GM19193 (cell line): ENCODE measurements around the gene HUNK.

Source experiments
- POLR2A ChIP-seq: IDR thresholded peaks from 4 replicates; pipeline ENCODE4 v1.6.1; 2011; ENCODE audit not compliant: insufficient read depth, insufficient read length; ENCODE audit errors: extremely low read depth

Gene HUNK

DNA sequence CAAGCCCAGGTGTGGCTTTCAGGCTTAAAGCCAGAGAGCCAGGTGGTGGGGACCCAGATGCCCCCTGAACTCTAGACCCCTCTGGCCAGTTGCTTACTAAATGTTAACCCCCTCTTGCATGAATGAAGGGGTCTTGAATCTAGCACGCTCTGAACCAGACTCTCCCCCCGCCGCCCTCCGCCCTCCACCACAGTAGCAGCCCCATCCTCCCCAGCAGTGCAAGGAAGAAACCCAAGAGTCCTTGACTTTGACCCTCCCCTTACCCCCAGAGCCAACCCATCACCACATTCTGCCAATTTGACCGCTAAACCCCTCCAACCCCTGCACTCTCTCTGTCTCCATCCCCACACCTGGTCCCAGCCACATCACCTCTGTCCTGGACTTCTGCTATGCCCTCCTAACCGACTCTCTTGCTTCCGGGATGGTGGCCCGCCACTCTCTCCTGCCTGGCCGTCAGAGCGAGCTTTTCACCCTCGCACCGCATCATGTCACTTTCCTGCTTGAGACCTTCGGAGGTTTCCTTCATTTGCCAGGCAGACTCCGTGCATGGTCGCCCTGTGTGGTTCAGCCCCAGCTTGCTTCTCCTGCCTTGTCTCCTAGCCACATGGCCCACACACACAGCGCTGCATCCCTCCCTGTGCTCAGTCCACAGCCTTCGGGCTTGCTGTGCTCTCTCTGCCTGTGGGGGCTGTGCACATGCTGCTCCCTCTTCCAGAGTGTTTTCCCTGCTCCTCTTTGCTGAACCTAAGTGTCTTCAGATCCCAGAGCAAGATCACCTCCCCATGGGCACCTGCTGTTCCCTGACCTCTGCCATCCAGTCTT is 113.4 kb downstream of the HUNK start:
- no peak for TF ChIP-seq POLR2A

DNA sequence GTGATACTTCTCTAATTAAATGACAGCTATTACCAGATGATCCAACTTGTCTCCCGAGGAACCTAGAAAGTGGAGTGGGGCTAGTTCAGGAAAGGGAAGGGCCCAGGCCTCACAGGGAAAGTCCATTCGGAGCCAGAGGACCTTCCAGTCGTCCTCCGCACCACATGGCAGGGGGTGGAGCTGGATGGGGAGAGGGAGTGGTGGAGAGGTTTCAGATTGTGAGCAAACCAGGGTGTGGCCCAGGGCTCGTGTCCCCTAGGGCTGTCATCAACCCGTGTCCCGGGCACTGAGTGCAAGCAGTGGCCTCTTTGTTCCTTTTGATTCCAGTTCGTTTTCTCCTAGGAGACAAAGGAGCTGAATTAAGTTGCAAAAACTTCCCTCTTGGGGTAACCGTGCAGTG is 114.9 kb downstream of the HUNK start:
- no peak for TF ChIP-seq POLR2A

DNA sequence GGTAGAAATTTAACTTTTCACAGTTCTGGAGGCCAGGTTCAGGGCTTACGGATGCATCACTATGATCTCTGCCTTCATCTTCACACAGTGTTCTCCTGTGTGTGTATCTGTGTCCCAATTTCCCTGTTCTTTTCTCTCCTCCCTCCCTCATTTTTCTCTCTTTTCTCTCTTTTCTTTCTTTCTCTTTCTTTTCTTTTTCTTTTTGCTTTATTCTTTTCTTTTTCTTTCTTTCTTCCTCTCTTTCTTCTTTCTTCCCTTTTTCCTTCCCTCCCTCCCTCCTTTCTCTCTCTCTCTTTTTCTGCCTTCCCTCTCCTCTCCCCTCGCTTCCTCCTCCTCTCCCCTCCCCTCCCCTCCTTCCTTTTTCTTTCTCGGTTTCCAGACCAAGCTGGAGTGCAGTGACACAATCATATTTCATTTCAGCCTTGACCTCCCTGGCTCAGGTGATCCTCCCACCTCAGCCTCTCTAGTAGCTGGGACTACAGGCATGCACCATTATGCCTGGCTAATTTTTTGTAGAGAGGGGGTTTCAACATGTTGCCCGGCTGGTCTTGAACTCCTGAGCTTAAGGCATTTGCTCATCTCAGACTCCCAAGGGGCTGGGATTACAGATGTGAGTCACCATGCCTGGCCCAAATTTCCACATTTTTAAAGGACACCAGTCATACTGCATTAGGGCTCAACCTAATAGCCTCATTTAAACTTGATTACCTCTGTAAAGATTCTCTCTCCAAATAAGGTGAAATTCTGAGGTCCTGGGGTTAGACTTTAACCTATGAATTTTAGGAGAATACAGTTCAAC is 115.9 kb downstream of the HUNK start:
- no peak for TF ChIP-seq POLR2A

DNA sequence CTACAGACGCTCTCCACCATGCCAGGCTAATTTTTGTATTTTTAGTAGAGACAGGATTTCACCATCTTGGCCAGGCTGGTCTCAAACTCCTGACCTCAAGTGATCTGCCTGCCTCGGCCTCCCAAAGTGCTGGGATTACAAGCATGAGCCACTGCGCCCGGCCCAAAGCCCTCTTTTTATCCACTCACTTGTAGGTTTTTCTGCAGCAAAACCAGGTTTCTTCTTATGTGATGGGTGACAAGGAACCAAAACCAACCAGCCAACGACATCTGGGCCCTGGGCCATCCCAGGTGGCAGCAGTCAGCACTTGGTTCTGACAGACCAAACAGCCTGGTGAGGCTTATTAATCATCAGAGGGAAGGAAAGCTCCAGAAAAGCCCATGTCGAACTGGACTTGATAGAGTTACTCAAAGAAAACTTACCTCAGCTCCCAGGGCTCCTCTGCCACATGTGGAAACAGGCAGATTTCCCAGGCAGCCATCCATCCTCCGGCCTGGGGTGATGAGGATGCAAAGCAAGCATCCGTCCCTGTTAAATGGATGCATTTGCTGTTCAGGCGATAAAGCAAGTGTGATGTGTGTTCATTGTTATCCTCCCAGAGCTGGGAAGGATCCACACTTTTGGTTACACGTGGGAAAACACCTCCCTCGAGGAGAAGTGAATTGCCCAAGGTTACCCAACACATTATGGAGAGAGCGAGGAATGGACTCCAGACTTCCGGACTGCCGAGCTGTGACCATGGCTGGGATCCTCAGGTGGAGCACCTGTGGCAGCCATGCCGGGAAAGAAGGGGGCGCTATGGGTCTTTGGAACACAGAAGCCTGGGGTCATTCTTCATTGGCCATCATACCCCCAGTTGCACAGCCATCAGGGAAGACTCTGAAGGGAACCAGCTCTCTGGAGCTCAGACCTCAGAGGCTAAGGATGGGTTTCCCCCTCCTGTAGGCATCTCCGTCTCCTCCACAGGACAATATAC is 118.8 kb downstream of the HUNK start:
- TF ChIP-seq POLR2A, result no peak

DNA sequence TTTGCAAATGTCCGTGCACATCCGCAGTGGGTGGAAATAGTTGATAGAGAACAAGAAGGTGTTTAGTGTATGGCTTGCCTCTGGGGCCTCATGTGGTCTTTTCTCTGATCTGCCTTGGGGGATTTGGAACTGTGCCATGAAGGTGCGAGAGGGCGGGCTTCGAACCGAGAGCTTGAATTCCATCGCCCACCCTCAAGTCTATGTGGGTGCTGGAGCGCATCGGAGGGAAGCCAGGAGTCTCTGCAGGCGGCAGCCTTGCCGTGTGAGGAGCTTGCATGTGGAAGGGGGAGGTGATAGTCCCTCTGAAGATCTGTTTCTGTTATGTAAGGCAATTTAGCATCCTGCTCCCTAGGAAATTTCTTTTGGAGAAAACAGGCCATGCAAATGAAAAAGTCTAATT is 119.6 kb downstream of the HUNK start:
- TF ChIP-seq POLR2A, result no peak

DNA sequence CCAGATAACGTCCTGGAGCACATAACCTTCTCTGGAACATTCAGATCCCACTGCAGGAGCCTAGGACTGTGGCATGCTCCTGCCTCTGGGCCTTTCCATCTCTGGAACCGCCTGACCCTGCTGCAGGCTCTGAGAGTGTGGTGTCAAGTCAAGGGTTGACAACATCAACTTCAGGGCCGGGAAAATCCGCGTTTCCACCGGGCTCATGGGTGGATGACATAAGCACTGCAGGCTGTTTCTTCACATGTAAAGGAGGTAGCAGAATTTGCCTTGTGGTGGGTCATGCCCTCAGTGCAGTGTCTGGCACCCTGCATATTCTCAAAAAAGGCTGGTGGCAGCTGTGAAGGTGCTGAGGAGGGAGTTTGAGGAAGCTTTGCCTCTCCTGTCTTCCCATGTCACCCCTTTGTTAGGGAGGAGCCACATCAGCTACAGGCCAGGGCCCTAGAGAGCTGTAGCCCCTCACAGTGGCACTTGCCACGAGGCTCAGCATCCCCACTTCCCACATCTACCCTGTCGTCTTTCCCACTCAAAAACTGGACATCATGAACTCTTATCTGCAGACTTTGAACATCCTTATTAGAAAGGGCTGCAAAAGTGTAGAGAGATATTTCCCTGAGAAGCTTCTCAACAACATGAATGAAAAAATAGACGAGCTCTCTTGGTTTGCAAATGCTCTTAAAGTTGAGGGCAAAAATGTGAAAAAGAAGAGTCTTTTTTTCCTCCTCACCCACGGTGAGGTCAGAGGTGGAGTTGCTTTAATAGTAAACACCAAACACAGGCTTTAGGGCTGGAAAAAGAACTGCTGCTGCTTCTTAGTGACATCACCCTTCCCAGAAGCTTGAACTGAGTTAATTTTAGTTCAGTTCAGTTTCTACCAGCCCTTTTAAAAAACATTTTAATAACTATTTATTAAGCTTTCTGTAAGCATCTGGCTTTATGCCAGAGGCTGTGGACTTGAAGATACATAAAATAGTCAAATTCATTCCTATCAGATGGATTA is 121.3 kb downstream of the HUNK start:
- TF ChIP-seq POLR2A, result no peak

DNA sequence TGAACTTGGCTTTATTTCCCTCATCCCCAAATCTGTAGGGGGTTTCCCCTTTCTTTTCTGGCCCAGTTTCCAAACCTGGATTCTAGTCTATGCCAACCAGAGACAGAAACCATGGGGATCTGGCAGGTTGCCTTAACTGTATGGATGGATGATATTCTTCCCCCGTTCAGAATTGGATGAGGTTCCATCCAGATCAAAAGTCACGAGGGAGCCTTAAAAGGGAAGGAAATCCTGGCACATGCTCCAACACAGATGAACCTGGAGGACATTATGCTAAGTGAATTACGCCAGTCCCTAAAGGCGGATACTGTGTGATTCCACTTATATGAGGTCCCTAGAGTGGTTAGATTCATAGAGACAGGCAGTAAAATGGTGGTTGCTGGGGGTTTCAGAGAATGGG is 124.4 kb downstream of the HUNK start:
- no peak for TF ChIP-seq POLR2A

DNA sequence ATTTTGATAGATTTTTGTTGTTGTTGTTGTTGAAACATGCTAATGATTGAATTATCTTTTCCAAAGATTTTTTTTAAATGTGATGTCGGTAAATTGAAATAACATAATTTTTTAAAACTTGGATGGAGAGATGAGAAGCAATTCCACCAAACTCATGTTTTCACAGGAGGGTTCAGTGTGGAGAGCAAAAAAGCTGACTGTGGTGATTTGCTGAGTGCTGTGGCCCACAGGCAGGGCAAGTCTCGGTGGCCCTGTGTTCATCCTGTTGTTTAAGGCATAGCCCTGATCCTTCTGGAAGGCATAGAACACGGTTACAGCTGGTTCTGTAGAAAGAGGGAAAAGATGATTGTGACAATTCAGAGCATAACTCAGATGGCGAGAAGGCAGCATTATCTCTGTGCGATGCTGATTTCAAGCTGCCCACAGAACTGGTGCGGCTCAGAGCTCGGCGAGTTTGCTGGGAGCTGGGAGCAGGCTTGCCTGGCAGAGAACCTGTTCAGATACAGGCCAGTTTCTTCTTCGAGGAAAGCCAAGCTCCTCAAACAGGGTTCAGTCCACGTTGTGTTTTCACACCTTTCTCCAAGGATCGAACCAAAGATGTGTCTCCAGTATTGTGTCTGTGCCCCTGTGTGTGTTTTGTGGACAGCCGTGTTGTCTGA is 127.1 kb downstream of the HUNK start:
- TF ChIP-seq POLR2A, result no peak

DNA sequence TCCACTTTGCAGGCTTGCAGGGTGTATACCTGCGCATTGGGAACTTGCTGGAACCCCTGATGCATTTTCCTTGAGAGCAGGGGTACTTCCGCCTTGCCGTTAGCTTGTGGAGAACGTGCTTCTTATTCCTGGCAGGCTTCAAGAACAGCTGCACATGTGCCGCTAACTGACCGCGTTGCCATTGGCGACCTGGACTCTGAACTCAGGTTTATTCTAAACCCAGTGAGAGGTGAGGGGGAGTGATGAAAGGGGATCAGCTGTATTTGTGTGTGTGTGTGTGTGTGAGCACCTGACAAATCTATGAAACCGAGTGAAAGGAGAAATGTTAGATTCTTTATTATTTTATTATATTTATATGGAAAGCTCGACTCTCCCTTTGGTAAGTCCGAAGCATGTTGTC is 128.6 kb downstream of the HUNK start:
- no peak for TF ChIP-seq POLR2A

DNA sequence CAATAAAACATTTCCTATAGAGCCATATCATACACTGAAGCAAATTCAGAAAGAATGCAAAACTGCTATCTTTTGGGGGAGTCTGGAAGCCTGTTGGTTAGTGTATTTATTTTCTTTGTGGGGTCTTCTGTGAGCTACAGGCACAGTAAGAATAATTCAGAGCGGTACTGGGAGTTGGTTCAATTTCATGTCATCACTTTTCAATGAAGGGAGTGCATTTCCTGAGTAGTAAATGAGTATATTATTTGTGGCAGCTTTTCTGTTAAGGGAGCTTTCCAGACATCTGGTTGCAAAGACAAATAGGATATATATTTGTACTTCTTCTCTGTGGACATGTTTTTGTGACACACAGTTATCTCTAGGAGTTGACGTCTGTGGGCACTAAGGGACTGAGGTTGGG is 130.6 kb downstream of the HUNK start:
- TF ChIP-seq POLR2A, result no peak

DNA sequence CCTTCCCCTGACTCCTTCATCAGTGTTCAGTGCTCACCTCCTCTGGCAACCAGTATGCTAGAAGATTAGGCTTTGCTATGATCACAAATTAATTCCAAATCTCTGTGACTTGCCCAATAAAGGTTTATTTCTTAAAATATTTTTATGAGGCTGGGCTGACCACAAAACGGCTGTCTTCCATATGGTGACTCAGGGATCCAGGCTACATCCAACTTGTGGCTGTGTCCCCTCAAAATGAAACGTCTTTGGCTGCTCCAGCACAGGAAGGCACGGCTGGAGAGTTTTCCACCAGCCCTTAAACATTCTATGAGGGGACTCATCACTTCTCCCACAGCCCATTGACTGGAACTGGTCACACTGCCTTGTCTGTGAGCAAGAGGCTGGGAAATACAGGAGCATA is 131.5 kb downstream of the HUNK start:
- TF ChIP-seq POLR2A, result no peak

DNA sequence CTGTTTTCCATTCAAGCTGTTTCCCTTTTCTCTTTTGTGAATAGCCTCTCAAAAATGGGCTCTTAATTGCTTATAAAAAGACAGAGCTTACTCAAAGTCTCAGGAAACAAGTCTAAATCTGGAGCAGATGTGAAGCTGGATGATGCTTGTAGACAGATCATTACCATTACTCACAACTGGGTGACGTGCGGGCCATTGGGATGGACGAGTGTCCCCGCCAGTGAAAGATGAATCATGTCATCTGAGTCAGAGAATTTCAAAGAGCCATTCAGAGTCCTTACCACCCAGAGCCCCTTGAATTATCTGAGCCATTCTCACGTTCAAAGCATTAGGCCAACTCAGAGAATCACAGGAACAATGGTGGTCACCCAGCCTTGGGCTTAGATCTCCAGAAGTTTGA is 134.6 kb downstream of the HUNK start:
- no peak for TF ChIP-seq POLR2A

DNA sequence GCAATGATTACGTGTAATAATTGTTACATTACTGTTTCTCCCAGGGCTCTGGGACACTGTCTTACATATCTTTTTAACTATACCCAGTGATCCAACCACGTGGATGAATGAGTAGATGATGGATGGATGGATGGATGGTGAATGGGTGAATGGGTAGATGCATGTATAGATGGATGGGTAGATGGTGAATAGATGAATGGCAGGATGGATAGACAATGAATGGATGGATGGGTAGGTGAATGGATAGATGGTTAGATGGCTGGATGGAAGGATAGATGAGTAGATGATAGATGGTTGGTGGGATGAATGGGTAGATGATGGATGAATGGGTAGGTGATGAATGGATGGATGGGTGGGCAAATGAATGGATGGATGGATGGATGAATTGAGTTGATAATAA is 135.9 kb downstream of the HUNK start:
- TF ChIP-seq POLR2A, result no peak
